RWPE2 (cell line): Measurements from ENCODE around the gene ERI2.

Experiments
- ATAC-seq: fragments of 200-7000 bp; cut with Tn5 transposase; 3 replicates; pipeline ENCODE4 v1.9.1; 2021; ENCODE audit warnings: low read depth
- DNase-seq: peaks from one replicate; pipeline ENCODE4 v3.0.0-alpha.2; 2020; ENCODE audit warnings: low spot score
- H3K27ac ChIP-seq: fragments of 450-650 bp; 2 replicates; pipeline ENCODE4 v1.5.1; 2017; ENCODE audit warnings: mild to moderate bottlenecking; ENCODE audit not compliant: poor library complexity, severe bottlenecking
- H3K27me3 ChIP-seq: fragments of 250-450 bp; sonication (Bioruptor Pico); 2 replicates; pipeline ENCODE4 v1.5.1; 2021; ENCODE audit warnings: mild to moderate bottlenecking, moderate library complexity; ENCODE audit not compliant: insufficient read depth, poor library complexity, severe bottlenecking
- H3K36me3 ChIP-seq: fragments of 250-450 bp; sonication (Bioruptor Pico); 2 replicates; pipeline ENCODE4 v1.5.1; 2020; ENCODE audit warnings: low read depth, mild to moderate bottlenecking, moderate library complexity
- H3K4me1 ChIP-seq: fragments of 250-450 bp; sonication (Bioruptor Pico); 2 replicates; pipeline ENCODE4 v1.5.1; 2021; ENCODE audit warnings: mild to moderate bottlenecking, moderate library complexity; ENCODE audit not compliant: insufficient read depth, poor library complexity, severe bottlenecking
- H3K4me3 ChIP-seq: fragments of 250-450 bp; sonication (Bioruptor Pico); 2 replicates; pipeline ENCODE4 v1.5.1; 2021; ENCODE audit warnings: mild to moderate bottlenecking, moderate library complexity; ENCODE audit not compliant: severe bottlenecking
- H3K9me3 ChIP-seq: fragments of 250-450 bp; sonication (Bioruptor Pico); 2 replicates; pipeline ENCODE4 v1.5.1; 2021; ENCODE audit warnings: mild to moderate bottlenecking, moderate library complexity; ENCODE audit not compliant: severe bottlenecking
- CTCF ChIP-seq: fragments of 450-650 bp; IDR thresholded peaks from one replicate; pipeline ENCODE4 v1.5.1; 2017; ENCODE audit warnings: mild to moderate bottlenecking, moderate library complexity; ENCODE audit not compliant: poor library complexity, severe bottlenecking

Gene ERI2

DNA sequence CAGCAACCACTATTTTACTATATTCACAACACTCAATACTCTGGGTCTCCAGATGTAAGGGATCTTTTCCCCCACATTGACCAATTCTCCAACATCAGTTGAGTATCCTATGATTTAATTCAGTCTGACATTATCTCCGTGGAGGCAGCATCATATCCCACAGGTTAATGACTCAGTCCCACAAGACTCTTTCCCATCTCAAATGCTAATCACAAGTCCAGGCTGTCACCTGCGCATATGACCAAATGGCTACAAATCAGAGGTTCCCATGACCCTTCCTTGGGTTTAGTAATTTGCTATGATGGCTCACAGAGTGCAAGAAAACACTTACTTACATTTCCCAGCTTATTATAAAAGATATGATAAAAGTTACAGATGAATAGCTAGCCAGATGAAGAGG, 23.8 kb downstream of the ERI2 start:
- DNase-seq (no peak), ATAC-seq (no peak)
- Histone ChIP-seq H3K27me3 (no peaks in the 10 kb centered on the region), H3K27ac (no peak overlapping the region), H3K4me1 (no peaks in the 10 kb centered on the region), H3K4me3 (no peak overlapping the region), H3K36me3 (no peaks in the 10 kb centered on the region), H3K9me3 (no peaks in the 10 kb centered on the region)
- no peak for TF ChIP-seq CTCF

DNA sequence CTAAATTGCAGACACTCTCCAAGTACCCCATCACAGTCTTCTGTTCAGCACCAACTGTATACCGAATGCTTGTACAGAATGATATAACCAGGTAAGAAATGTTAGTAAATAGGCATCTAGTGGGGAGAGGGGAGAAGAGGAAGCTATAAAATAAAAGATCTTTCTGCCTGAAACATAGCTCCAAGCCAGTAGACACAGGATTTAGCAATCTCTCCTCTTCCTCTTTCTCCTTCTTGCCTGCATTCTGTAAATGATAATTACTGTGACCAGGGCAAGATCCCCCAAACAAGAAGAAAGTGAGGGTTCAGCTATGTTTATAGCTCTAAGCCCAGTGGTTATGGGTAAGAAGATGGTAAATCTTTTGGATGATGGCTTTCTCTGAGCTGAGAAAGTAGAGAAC, 24.6 kb downstream of the ERI2 start:
- Histone ChIP-seq H3K4me3 (no peak overlapping the region), H3K4me1 (no peaks in the 10 kb centered on the region), H3K9me3 (no peaks in the 10 kb centered on the region), H3K27ac (no peak overlapping the region), H3K27me3 (no peaks in the 10 kb centered on the region), H3K36me3 (no peaks in the 10 kb centered on the region)
- no peak for TF ChIP-seq CTCF
- no peak for DNase-seq
- ATAC-seq: no peak

DNA sequence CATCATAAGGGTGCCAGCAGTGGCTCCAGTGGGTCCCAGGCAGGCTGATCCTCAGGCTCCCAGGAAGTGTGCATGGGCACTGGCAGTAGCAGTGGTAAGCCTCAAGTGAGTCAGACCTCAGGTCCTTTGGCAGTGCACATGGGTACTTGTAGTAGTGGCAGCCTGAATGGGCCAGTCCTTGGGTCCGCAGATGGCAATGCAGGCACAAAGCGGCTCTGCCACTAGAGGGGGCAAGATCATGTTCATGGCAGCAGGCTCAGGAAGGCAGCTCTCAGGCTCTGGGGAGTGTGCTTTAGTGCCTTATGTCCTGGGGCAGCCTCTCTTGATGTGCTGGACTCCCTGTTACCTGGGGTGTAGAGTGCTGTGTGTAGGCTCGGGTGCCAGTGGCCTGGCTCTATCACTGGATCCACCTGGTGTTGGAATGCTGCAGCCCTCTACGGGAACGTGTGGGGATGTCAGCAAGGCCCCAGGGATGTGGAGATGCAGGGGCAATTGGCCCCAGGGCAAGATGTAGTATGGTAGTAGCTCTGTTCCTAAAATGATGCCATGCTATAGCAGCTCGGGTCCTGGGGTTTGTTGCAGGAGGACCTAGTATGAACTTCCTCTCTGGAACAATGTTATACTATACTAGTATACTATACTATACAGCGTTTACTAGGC, 31.4 kb downstream of the ERI2 start:
- Histone ChIP-seq H3K27me3 (peaks cover 6% of the 10 kb centered on the region), H3K36me3 (no peaks in the 10 kb centered on the region), H3K27ac (no peak overlapping the region), H3K4me3 (no peak overlapping the region), H3K4me1 (no peaks in the 10 kb centered on the region), H3K9me3 (no peaks in the 10 kb centered on the region)
- DNase-seq (peak; percentile 66), ATAC-seq (peak; percentile 89)
- peak; percentile 70 for TF ChIP-seq CTCF

DNA sequence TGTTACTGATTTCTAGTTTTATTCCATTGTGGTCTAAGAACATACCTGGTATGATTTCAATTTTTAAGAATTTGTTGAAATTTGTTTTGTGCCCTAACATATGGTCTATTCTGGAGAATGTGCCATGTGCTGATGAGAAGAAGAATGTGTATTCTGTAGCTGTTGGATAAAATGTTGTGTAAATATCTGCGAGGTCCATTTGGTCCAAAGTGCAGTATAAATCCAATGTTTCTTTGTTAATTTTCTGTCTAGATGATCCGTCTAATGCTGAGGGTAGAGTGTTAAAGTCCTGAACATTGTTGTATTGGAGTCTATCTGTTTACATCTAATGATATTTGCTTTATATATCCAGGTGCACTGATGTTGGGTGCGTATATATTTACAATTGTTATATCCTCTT, 32.6 kb downstream of the ERI2 start:
- Histone ChIP-seq H3K36me3 (no peaks in the 10 kb centered on the region), H3K27ac (no peak overlapping the region), H3K4me1 (no peaks in the 10 kb centered on the region), H3K27me3 (peaks cover 6% of the 10 kb centered on the region), H3K4me3 (no peak overlapping the region), H3K9me3 (no peaks in the 10 kb centered on the region)
- no peak for TF ChIP-seq CTCF
- DNase-seq (no peak), ATAC-seq (no peak)

GRCh38 chr16:20768818-20769217, 37.5 kb downstream of the ERI2 start:
- no peaks in the 10 kb centered on the region for H3K4me1 ChIP-seq
- ATAC-seq (no peak), DNase-seq (no peak)
- no peak for TF ChIP-seq CTCF
- H3K9me3 ChIP-seq: no peaks in the 10 kb centered on the region
- no peak overlapping the region for H3K27ac ChIP-seq
- H3K27me3 ChIP-seq: peaks cover 6% of the 10 kb centered on the region
- H3K36me3 ChIP-seq: no peaks in the 10 kb centered on the region
- H3K4me3 ChIP-seq: no peak overlapping the region
